GM23248 (cell line): ENCODE measurements around the gene FBXO27.

Experiments
- EZH2 ChIP-seq: fragments of 200-600 bp; sonication (generic); IDR thresholded peaks from 2 replicates; pipeline ENCODE4 v1.6.1; 2018; ENCODE audit warnings: antibody characterized with exemption, mild to moderate bottlenecking; ENCODE audit not compliant: insufficient read depth, poor library complexity, severe bottlenecking
- EZH2phosphoT487 ChIP-seq: fragments of 200-600 bp; sonication (generic); IDR thresholded peaks from 2 replicates; pipeline ENCODE4 v1.6.1; 2018; ENCODE audit warnings: antibody characterized with exemption, moderate library complexity, mild to moderate bottlenecking, low read depth; ENCODE audit not compliant: insufficient read depth

- TF ChIP-seq EZH2phosphoT487 (no peak), EZH2 (no peak)
These were observed 23.3 kb downstream of the FBXO27 start for GRCh38 chr19:39009001-39009400.
